ENCODE results near the gene DCANP1.

DNA sequence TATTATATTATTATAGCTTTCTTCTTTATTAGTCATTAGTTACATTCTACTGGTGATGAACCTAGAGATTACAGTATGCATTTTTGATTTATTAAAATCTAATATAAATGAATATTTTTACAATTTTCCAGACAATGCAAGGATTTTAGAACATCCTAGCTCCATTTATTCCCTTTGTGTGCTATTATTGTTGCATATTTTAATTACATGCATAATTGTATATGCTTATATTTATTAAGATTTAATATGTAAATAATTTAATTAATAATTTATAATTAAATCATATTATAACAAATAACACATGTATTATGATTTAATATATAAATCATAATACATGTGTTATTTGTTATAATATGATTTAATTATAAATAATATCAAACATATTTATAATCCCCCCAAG, 24.7 kb downstream of the DCANP1 start:
- no peak for TF ChIP-seq CTCF (optimal IDR thresholded peaks at IDR 0.05 in 1 of 3, IDR thresholded peaks at IDR 0.05 in 1 of 3, conservative IDR thresholded peaks at IDR 0.05 in 1 of 3; ENCODE audit: extremely low read depth in 1 of 3, insufficient read depth in 2 of 3, low read length in 3 of 3)
- TF ChIP-seq EZH2 (IDR thresholded peaks at IDR 0.05; ENCODE audit: low read length): no peak

Measured in keratinocyte (primary cell).